IMR-90 (cell line): ENCODE data around the gene PPFIA1. TPM values are rescaled to one million over a fixed set of nuclear protein-coding genes. Genes with fewer than 3 reads are reported as not detected.

Experiments used
- ATAC-seq: fragments of 200-7000 bp; cut with Tn5 transposase; 2 replicates; pipeline ENCODE4 v1.9.1; 2020; ENCODE audit warnings: low read depth, mild to moderate bottlenecking, moderate library complexity
- BruUV-seq: library from RNA; stranded (reverse); fragments of 400-500 nt; replicated peaks from 2 replicates; lab custom pipeline; 2021; lab: Mats Ljungman, UMichigan
- CTCF ChIA-PET: fragments of 300-600 bp; formaldehyde crosslinking; extraction: SDS; loops from one replicate; lab custom pipeline; 2021; ENCODE audit warnings: antibody characterized with exemption; lab: Yijun Ruan, JAX
- POLR2A ChIA-PET: fragments of 300-600 bp; sonication (Branson Sonifier 250); formaldehyde crosslinking; loops from one replicate; lab custom pipeline; 2022; ENCODE audit warnings: antibody characterized with exemption; ENCODE audit not compliant: unreplicated experiment; lab: Charles Lee
- DNase-seq: peaks from one replicate; pipeline ENCODE4 v3.0.0; 2013
- H2AFZ ChIP-seq: replicated peaks from 2 replicates; pipeline ENCODE3; 2013; ENCODE audit warnings: low read length, mild to moderate bottlenecking; ENCODE audit not compliant: poor library complexity
- H2AK5ac ChIP-seq: 2 replicates; pipeline ENCODE4 v1.6.1; 2013; ENCODE audit warnings: low read depth, low read length, inconsistent platforms
- H2AK9ac ChIP-seq: replicated peaks from 2 replicates; pipeline ENCODE3; 2013; ENCODE audit warnings: mild to moderate bottlenecking, low read depth, low read length, moderate library complexity; ENCODE audit not compliant: poor library complexity
- H2BK120ac ChIP-seq: 2 replicates; pipeline ENCODE4 v1.6.1; 2013; ENCODE audit warnings: low read depth, low read length, inconsistent platforms
- H2BK15ac ChIP-seq: 3 replicates; pipeline ENCODE4 v1.6.1; 2013; ENCODE audit warnings: low read depth, low read length, inconsistent platforms
- H2BK20ac ChIP-seq: 2 replicates; pipeline ENCODE4 v1.6.1; 2013; ENCODE audit warnings: low read depth, mild to moderate bottlenecking, inconsistent platforms, low read length, moderate library complexity
- H2BK5ac ChIP-seq: 2 replicates; pipeline ENCODE4 v1.6.1; 2013; ENCODE audit warnings: mild to moderate bottlenecking, low read depth, low read length, inconsistent platforms; ENCODE audit not compliant: poor library complexity, severe bottlenecking
- H3K14ac ChIP-seq: replicated peaks from 2 replicates; pipeline ENCODE4 v1.6.1; 2013; ENCODE audit warnings: low read depth, low read length, inconsistent platforms
- H3K18ac ChIP-seq: 2 replicates; pipeline ENCODE4 v1.6.1; 2013; ENCODE audit warnings: low read depth, low read length, control low read depth
- H3K23ac ChIP-seq: 2 replicates; pipeline ENCODE4 v1.6.1; 2013; ENCODE audit warnings: low read depth, low read length, inconsistent platforms
- H3K27ac ChIP-seq: 2 replicates; pipeline ENCODE4 v1.5.1; 2013; ENCODE audit warnings: mild to moderate bottlenecking, control low read depth, low read length; ENCODE audit not compliant: insufficient read depth
- H3K27me3 ChIP-seq: 2 replicates; pipeline ENCODE4 v1.6.1; 2013; ENCODE audit warnings: low read length; ENCODE audit not compliant: control insufficient read depth, insufficient read depth
- H3K36me3 ChIP-seq: 2 replicates; pipeline ENCODE4 v1.6.1; 2013; ENCODE audit warnings: low read length, mixed read lengths; ENCODE audit not compliant: control insufficient read depth, insufficient read depth
- H3K4ac ChIP-seq: 2 replicates; pipeline ENCODE4 v1.6.1; 2013; ENCODE audit warnings: low read depth, low read length, inconsistent platforms
- H3K4me1 ChIP-seq: 2 replicates; pipeline ENCODE4 v1.6.1; 2013; ENCODE audit warnings: low read length, mixed read lengths; ENCODE audit not compliant: control insufficient read depth, insufficient read depth
- H3K4me2 ChIP-seq: 2 replicates; pipeline ENCODE4 v1.6.1; 2013; ENCODE audit warnings: low read depth, mild to moderate bottlenecking, control low read depth, low read length, moderate library complexity
- H3K4me3 ChIP-seq: 2 replicates; pipeline ENCODE4 v1.5.1; 2013; ENCODE audit warnings: low read depth, mild to moderate bottlenecking, control low read depth, low read length, moderate library complexity; ENCODE audit not compliant: insufficient read depth
- H3K56ac ChIP-seq: 2 replicates; pipeline ENCODE4 v1.6.1; 2013; ENCODE audit warnings: low read length, inconsistent platforms; ENCODE audit not compliant: insufficient read depth; ENCODE audit errors: extremely low read depth
- H3K79me1 ChIP-seq, 2 experiments: 2 replicates each; pipeline ENCODE4 v1.6.1; 2013; ENCODE audit warnings: low read length in 2 of 2, inconsistent platforms in 1 of 2, low read depth in 1 of 2
- H3K9ac ChIP-seq: 2 replicates; pipeline ENCODE4 v1.6.1; 2013; ENCODE audit warnings: low read depth, low read length, control low read depth
- H3K9me1 ChIP-seq: 2 replicates; pipeline ENCODE4 v1.6.1; 2013; ENCODE audit warnings: low read length, inconsistent platforms; ENCODE audit not compliant: insufficient read depth
- H3K9me3 ChIP-seq: 2 replicates; pipeline ENCODE4 v1.6.1; 2013; ENCODE audit warnings: low read length; ENCODE audit not compliant: control insufficient read depth, insufficient read depth
- H4K20me1 ChIP-seq: 2 replicates; pipeline ENCODE4 v1.6.1; 2013; ENCODE audit warnings: low read length, inconsistent platforms; ENCODE audit not compliant: insufficient read depth
- H4K5ac ChIP-seq: 2 replicates; pipeline ENCODE4 v1.6.1; 2013; ENCODE audit warnings: mild to moderate bottlenecking, low read depth, low read length, control low read depth
- H4K8ac ChIP-seq, 2 experiments: 2 replicates each; pipeline ENCODE4 v1.6.1; 2013; ENCODE audit warnings: low read depth in 2 of 2, low read length in 2 of 2, control low read depth in 1 of 2, inconsistent platforms in 1 of 2
- H4K91ac ChIP-seq: 2 replicates; pipeline ENCODE4 v1.6.1; 2013; ENCODE audit warnings: low read depth, low read length, inconsistent platforms; ENCODE audit not compliant: insufficient read depth
- BHLHE40 ChIP-seq: fragments of 150-350 bp; IDR thresholded peaks from 2 replicates; pipeline ENCODE4 v1.6.1; 2016; ENCODE audit warnings: mild to moderate bottlenecking, low read depth, low read length
- CEBPB ChIP-seq: IDR thresholded peaks from 2 replicates; pipeline ENCODE4 v1.6.1; 2012; ENCODE audit warnings: low read depth, low read length, improper control_type of control experiment
- CHD1 ChIP-seq: IDR thresholded peaks from 2 replicates; pipeline ENCODE4 v1.6.1; 2012; ENCODE audit warnings: low read depth, low read length, improper control_type of control experiment
- ELK1 ChIP-seq: fragments of 150-350 bp; IDR thresholded peaks from 2 replicates; pipeline ENCODE4 v1.6.1; 2016; ENCODE audit warnings: low read depth, mild to moderate bottlenecking, low read length, moderate library complexity, borderline replicate concordance
- FOS ChIP-seq: fragments of 150-350 bp; IDR thresholded peaks from 2 replicates; pipeline ENCODE4 v1.6.1; 2016; ENCODE audit warnings: low read depth, low read length
- MAFK ChIP-seq: IDR thresholded peaks from 2 replicates; pipeline ENCODE4 v1.6.1; 2012; ENCODE audit warnings: low read depth, low read length, improper control_type of control experiment
- MAZ ChIP-seq: IDR thresholded peaks from 2 replicates; pipeline ENCODE4 v1.6.1; 2012; ENCODE audit warnings: low read depth, mild to moderate bottlenecking, low read length, improper control_type of control experiment, moderate library complexity, borderline replicate concordance
- MXI1 ChIP-seq: IDR thresholded peaks from 2 replicates; pipeline ENCODE4 v1.6.1; 2012; ENCODE audit warnings: low read depth, mild to moderate bottlenecking, low read length, moderate library complexity, borderline replicate concordance
- NFE2L2 ChIP-seq: fragments of 150-350 bp; IDR thresholded peaks from 2 replicates; pipeline ENCODE4 v1.6.1; 2016; ENCODE audit warnings: low read depth, mild to moderate bottlenecking, low read length
- POLR2A ChIP-seq: IDR thresholded peaks from 2 replicates; pipeline ENCODE4 v1.6.1; 2012; ENCODE audit warnings: mild to moderate bottlenecking, low read depth, low read length
- RAD21 ChIP-seq: IDR thresholded peaks from 2 replicates; pipeline ENCODE4 v1.6.1; 2012; ENCODE audit warnings: low read length, improper control_type of control experiment
- RCOR1 ChIP-seq: IDR thresholded peaks from 2 replicates; pipeline ENCODE4 v1.6.1; 2012; ENCODE audit warnings: mild to moderate bottlenecking, low read length, improper control_type of control experiment; ENCODE audit not compliant: insufficient replicate concordance
- RFX5 ChIP-seq: IDR thresholded peaks from 2 replicates; pipeline ENCODE4 v1.8.0; 2012; ENCODE audit warnings: low read depth, mild to moderate bottlenecking, low read length, moderate library complexity
- SMC3 ChIP-seq: fragments of 150-350 bp; IDR thresholded peaks from 2 replicates; pipeline ENCODE4 v1.6.1; 2016; ENCODE audit warnings: low read depth, mild to moderate bottlenecking, antibody characterized with exemption, low read length, moderate library complexity
- WGBS, 2 experiments: methylation state at CpG; one replicate each; pipeline versions ENCODE4 v1.1.5 to v1.1.7; 2013; ENCODE audit warnings: missing lambda C conversion rate in 2 of 2; ENCODE audit not compliant: insufficient read length in 1 of 2; ENCODE audit errors: extremely low coverage in 2 of 2; 5-methylcytosine and 5-hydroxymethylcytosine counted together
- dilution Hi-C: fragments of 300-500 bp; cut with HindIII; formaldehyde crosslinking; loops from one replicate; pipeline ENCODE4 v1.14.3; 2018; ENCODE audit warnings: low sequenced_read_pairs; ENCODE audit not compliant: unreplicated experiment
- in situ Hi-C: fragments of 300-500 bp; cut with MboI; formaldehyde crosslinking; loops from 3 replicates; pipeline ENCODE4 v1.14.3; 2019; ENCODE audit warnings: low sequenced_read_pairs, inconsistent platforms, mixed read lengths
- intact Hi-C: fragments of 100-400 bp; cut with micrococcal nuclease; formaldehyde crosslinking; loops from 2 replicates; pipeline ENCODE4 v1.10.0; 2022
- polyA plus RNA-seq, 3 experiments: library from polyadenylated mRNA; depleted of rRNA; stranded (reverse); fragments of >200 nt; gene quantifications; 2 replicates each; pipeline ENCODE4 v1.2.3, GENCODE V29; 2012; ENCODE audit warnings: low replicate concordance in 1 of 3
- total RNA-seq: library from RNA; depleted of rRNA; stranded (reverse); fragments of >200 nt; gene quantifications from 2 replicates; pipeline ENCODE4 v1.2.3, GENCODE V29; 2012
- TF ChIP-seq, protein P1 (sequence below): conservative IDR thresholded peaks from 2 replicates; pipeline ENCODE4 v1.5.1; 2012; ENCODE audit warnings: mild to moderate bottlenecking, low read depth, low read length, improper control_type of control experiment

PPFIA1 gene
- total and polyA plus RNA-seq, 2 of the 4 experiments (the other 2 are of a cell fraction) = 25.6 to 37.2 TPM

GRCh38 chr11:70288721-70289120 is 18.2 kb downstream of the PPFIA1 start:
- no peak for ATAC-seq
- H3K14ac ChIP-seq = no peak overlapping the region
- WGBS, 2 experiments = no CpG with 5 or more reads among the region's 6 CpGs

More at GRCh38 chr11:70288721-70289120, 18.2 kb downstream of the PPFIA1 start:
- no peak overlapping the region for H4K91ac ChIP-seq
- intact Hi-C loops (no loop called here), in situ Hi-C loops (no loop called here), dilution Hi-C loops (no loop called here)
- peaks cover 29 to 77% of the 10 kb centered on the region in 2 experiments for H3K79me1 ChIP-seq
- H3K56ac ChIP-seq = no peak overlapping the region
- H2AFZ ChIP-seq = no peak overlapping the region
- CTCF ChIA-PET = no interaction called here
- no peaks in the 10 kb centered on the region for H3K4me1 ChIP-seq
- BruUV-seq = no TSS peak
- POLR2A ChIA-PET = no interaction called here
- H3K18ac ChIP-seq = no peak overlapping the region
- H3K36me3 ChIP-seq = peaks cover 30% of the 10 kb centered on the region
- H3K27ac ChIP-seq = no peak overlapping the region
- no peak overlapping the region for H2BK120ac ChIP-seq
- H3K9me1 ChIP-seq = peaks cover 13% of the 10 kb centered on the region
- H3K9ac ChIP-seq = no peak overlapping the region
- H2BK15ac ChIP-seq = no peak overlapping the region
- no peak overlapping the region for H4K8ac ChIP-seq
- no peak overlapping the region for H3K23ac ChIP-seq
- DNase-seq = no peak
- no peaks in the 10 kb centered on the region for H3K9me3 ChIP-seq
- H3K4me2 ChIP-seq = no peak overlapping the region
- no peak overlapping the region for H3K4me3 ChIP-seq
- peaks cover 45% of the 10 kb centered on the region for H4K20me1 ChIP-seq
- no peak overlapping the region for H2BK5ac ChIP-seq
- no peak overlapping the region for H4K5ac ChIP-seq
- no peak overlapping the region for H2BK20ac ChIP-seq
- TF ChIP-seq MXI1 = no peak
- TF ChIP-seq, protein P1, sequence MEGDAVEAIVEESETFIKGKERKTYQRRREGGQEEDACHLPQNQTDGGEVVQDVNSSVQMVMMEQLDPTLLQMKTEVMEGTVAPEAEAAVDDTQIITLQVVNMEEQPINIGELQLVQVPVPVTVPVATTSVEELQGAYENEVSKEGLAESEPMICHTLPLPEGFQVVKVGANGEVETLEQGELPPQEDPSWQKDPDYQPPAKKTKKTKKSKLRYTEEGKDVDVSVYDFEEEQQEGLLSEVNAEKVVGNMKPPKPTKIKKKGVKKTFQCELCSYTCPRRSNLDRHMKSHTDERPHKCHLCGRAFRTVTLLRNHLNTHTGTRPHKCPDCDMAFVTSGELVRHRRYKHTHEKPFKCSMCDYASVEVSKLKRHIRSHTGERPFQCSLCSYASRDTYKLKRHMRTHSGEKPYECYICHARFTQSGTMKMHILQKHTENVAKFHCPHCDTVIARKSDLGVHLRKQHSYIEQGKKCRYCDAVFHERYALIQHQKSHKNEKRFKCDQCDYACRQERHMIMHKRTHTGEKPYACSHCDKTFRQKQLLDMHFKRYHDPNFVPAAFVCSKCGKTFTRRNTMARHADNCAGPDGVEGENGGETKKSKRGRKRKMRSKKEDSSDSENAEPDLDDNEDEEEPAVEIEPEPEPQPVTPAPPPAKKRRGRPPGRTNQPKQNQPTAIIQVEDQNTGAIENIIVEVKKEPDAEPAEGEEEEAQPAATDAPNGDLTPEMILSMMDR = no peak
- no peak for TF ChIP-seq ELK1
- no peak for TF ChIP-seq MAZ
- no peak for TF ChIP-seq CEBPB
- no peak for TF ChIP-seq POLR2A
- no peak for TF ChIP-seq CHD1
- no peak for TF ChIP-seq BHLHE40
- TF ChIP-seq RAD21 = no peak
- TF ChIP-seq NFE2L2 = no peak
- TF ChIP-seq MAFK = no peak
- TF ChIP-seq SMC3 = no peak
- no peak for TF ChIP-seq FOS
- TF ChIP-seq RCOR1 = no peak
- TF ChIP-seq RFX5 = no peak
- H3K4ac ChIP-seq = no peak overlapping the region
- H2AK9ac ChIP-seq = no peak overlapping the region
- H2AK5ac ChIP-seq = no peak overlapping the region
- H3K27me3 ChIP-seq = no peaks in the 10 kb centered on the region
